Measurements from ENCODE around the gene SUSD1. TPM values are rescaled to one million over a fixed set of nuclear protein-coding genes. Genes with fewer than 3 reads are reported as not detected.

Gene SUSD1
- total RNA-seq, 4 donors from 2014 or later = 1.6 to 8.2 (median 4.4) TPM

DNA sequence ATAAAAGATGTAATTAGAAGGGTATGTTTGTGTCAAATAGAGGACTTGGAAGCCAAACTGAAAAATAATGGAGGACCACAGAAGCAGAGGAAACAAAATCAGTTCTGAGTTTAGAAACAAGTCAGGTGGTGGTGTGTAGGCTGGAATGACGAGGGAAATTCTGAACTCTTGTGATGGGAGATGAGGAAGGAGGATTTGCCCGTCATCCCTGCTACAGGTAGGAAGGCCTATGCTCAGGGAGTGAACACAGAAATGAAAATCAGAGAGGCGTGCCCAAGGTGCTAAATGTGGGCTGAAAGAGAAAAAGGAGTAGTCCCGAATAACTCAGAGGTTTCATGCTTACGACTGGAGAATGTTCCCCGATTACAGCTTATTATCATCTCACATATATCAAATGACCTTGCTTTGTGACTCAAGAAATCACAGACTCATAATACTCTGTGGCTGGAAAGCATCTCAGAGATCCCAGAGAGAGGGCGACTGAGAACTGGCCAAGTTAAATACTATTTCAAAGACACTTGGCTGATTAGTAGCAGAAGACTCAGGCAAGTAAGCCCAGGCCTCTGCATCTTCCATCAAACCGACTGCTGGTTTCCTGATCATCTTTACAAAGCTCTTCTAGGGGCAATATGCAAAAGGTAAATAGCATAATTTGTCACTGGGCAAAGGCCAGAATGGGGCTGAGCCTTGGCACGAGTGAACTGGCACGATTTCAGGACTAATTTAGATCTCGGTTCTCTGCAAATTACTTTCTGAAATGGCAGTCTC is 126.0 kb downstream of the SUSD1 start:
- Histone ChIP-seq H3K4me3 (no peak overlapping the region), H3K27ac (no peak overlapping the region), H3K4me1 (peaks cover 22% of the 10 kb centered on the region), H3K36me3 (no peaks in the 10 kb centered on the region), H3K9me3 (no peaks in the 10 kb centered on the region), H3K27me3 (no peaks in the 10 kb centered on the region)
- WGBS = 34% methylated on average over 11 of the region's 11 CpGs
- TF ChIP-seq POLR2AphosphoS5 (IDR thresholded peaks at IDR 0.05) = no peak
- TF ChIP-seq, protein P1, sequence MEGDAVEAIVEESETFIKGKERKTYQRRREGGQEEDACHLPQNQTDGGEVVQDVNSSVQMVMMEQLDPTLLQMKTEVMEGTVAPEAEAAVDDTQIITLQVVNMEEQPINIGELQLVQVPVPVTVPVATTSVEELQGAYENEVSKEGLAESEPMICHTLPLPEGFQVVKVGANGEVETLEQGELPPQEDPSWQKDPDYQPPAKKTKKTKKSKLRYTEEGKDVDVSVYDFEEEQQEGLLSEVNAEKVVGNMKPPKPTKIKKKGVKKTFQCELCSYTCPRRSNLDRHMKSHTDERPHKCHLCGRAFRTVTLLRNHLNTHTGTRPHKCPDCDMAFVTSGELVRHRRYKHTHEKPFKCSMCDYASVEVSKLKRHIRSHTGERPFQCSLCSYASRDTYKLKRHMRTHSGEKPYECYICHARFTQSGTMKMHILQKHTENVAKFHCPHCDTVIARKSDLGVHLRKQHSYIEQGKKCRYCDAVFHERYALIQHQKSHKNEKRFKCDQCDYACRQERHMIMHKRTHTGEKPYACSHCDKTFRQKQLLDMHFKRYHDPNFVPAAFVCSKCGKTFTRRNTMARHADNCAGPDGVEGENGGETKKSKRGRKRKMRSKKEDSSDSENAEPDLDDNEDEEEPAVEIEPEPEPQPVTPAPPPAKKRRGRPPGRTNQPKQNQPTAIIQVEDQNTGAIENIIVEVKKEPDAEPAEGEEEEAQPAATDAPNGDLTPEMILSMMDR (IDR thresholded peaks at IDR 0.05) = no peak
- TF ChIP-seq POLR2A (IDR thresholded peaks at IDR 0.05) = no peak
- TF ChIP-seq EP300 (IDR thresholded peaks at IDR 0.05) = no peak
- DNase-seq (ENCODE audit: low spot score in 2 of 2) = no peak

DNA sequence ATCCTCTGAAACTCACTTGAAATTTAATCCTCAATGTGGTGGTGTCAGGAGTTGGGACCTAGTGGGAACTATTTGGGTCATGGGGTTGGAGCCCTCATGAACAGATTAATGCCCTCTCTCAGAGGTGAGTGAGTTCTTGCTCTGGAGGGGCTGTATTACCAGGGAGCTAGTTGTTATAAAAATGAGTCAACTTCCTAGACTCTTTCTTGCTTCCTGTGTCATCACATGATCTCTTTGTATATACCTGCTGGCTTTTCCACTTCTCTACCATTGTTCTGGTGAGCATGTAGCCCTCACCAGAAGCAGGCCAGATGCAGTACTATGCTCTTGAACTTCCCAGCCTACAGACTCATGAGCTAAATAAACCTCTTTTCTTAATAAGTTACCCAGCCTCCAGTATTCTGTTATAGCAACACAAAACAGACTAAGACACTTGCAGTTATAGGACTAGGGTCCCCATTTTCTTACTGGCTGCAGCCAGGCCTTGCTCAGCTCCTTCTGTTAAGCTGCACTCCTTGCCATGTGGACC is 127.5 kb downstream of the SUSD1 start:
- no peak for TF ChIP-seq POLR2AphosphoS5 (IDR thresholded peaks at IDR 0.05)
- Histone ChIP-seq H3K4me3 (no peak overlapping the region), H3K36me3 (no peaks in the 10 kb centered on the region), H3K27me3 (no peaks in the 10 kb centered on the region), H3K4me1 (peaks cover 22% of the 10 kb centered on the region), H3K27ac (no peak overlapping the region), H3K9me3 (no peaks in the 10 kb centered on the region)
- no peak for DNase-seq (ENCODE audit: low spot score in 2 of 2)

DNA sequence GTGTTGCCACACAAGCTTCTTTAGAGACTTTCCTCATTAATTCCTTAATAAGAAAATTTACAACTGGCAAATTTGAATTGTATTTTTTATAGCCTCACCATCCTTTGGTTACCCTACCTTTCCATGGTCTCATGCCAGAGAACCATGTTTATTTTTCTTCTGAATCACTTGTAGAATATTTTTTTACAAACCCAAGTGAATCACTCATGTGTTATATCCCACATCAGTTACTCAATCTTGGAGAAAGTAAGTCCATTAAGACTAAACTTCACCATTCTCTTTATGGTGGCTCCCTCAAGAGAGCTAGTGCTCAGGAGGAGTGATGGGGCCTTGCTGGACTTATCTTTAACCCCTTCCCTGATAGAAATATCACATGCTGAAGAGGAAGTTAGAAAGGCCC is 128.9 kb downstream of the SUSD1 start:
- Histone ChIP-seq H3K27ac (no peak overlapping the region), H3K4me3 (no peak overlapping the region), H3K36me3 (no peaks in the 10 kb centered on the region), H3K4me1 (peaks cover 22% of the 10 kb centered on the region), H3K9me3 (no peaks in the 10 kb centered on the region), H3K27me3 (no peaks in the 10 kb centered on the region)
- no peak for DNase-seq (ENCODE audit: low spot score in 2 of 2)
- TF ChIP-seq POLR2A (IDR thresholded peaks at IDR 0.05) = no peak
- TF ChIP-seq, protein P1 (IDR thresholded peaks at IDR 0.05) = no peak
- no peak for TF ChIP-seq POLR2AphosphoS5 (IDR thresholded peaks at IDR 0.05)
- TF ChIP-seq EP300 (IDR thresholded peaks at IDR 0.05) = no peak

DNA sequence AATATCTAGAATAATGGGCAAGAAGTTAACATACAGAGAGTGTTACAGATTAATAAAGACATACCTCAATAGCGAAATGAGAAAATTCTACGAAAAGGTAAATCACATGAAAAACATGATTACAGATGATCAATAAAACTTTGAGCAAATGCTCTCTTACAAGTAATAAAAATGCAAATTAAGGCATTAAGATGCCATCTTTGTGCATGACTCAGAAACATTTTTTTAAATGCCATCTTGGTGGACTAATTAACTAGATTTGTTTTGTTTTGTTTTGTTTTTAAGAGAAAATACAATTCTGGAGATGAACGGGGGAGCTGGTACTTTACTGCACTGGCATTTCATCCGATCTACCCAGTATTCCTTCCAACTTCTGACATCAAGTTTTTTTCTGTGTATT is 130.2 kb downstream of the SUSD1 start:
- 87% methylated on average over 4 of the region's 4 CpGs for WGBS
- Histone ChIP-seq H3K4me1 (peaks cover 10% of the 10 kb centered on the region), H3K27me3 (no peaks in the 10 kb centered on the region)

DNA sequence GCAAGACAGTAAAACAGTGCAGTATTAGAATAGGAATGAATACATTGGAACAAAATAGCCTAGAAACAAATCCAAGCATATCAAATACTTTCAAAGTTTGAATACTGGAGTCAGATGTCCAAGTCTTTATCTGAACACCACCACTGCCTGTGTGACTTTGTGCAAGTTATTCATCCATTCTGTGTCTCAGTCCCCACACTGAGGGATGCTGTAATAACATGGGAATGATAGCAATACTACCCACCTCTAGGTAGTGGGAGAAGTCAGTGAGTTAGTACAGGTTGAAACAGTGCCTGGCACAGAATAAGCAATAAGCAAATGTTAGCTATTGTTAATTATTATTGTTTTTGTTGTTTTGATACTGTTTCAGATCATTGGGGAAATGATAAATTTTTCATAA is 130.9 kb downstream of the SUSD1 start:
- Histone ChIP-seq H3K36me3 (peaks cover 3% of the 10 kb centered on the region), H3K27ac (no peak overlapping the region), H3K9me3 (no peaks in the 10 kb centered on the region), H3K4me1 (peaks cover 3% of the 10 kb centered on the region), H3K4me3 (no peak overlapping the region), H3K27me3 (no peaks in the 10 kb centered on the region)
- TF ChIP-seq EP300 (IDR thresholded peaks at IDR 0.05) (no peak), POLR2AphosphoS5 (IDR thresholded peaks at IDR 0.05) (no peak), POLR2A (IDR thresholded peaks at IDR 0.05) (no peak)
- TF ChIP-seq, protein P1 (IDR thresholded peaks at IDR 0.05) = no peak
- no peak for DNase-seq (ENCODE audit: low spot score in 2 of 2)

More for the DNA sequence above, 130.2 kb downstream of the SUSD1 start:
- no peaks in the 10 kb centered on the region for H3K9me3 ChIP-seq
- no peak overlapping the region for H3K27ac ChIP-seq
- no peak overlapping the region for H3K4me3 ChIP-seq
- TF ChIP-seq, protein P1 (IDR thresholded peaks at IDR 0.05) = no peak
- TF ChIP-seq POLR2AphosphoS5 (IDR thresholded peaks at IDR 0.05) = no peak
- no peak for TF ChIP-seq POLR2A (IDR thresholded peaks at IDR 0.05)
- TF ChIP-seq EP300 (IDR thresholded peaks at IDR 0.05) = no peak
- peaks cover under 1% of the 10 kb centered on the region for H3K36me3 ChIP-seq
- no peak for DNase-seq (ENCODE audit: low spot score in 2 of 2)
